GM06990 (cell line): Measurements from ENCODE around the gene PML.

Experiments used
- DNase-seq: peaks from one replicate; pipeline ENCODE4 v3.0.0-alpha.2; 2011; ENCODE audit not compliant: insufficient read length; ENCODE audit errors: extremely low read depth
- H3K27me3 ChIP-seq: replicated peaks from 2 replicates; pipeline ENCODE4 v1.6.0; 2011; ENCODE audit warnings: low read length; ENCODE audit not compliant: control insufficient read depth, insufficient read depth
- H3K36me3 ChIP-seq: 2 replicates; pipeline ENCODE4 v1.5.1; 2011; ENCODE audit warnings: low read length; ENCODE audit not compliant: control insufficient read depth, insufficient read depth
- H3K4me3 ChIP-seq: replicated peaks from 2 replicates; pipeline ENCODE4 v1.5.1; 2011; ENCODE audit warnings: low read depth, mild to moderate bottlenecking, control low read depth, low read length
- TF ChIP-seq, protein P1 (sequence below): IDR thresholded peaks from 2 replicates; pipeline ENCODE4 v1.5.1; 2011; ENCODE audit warnings: low read length, control low read depth, mild to moderate bottlenecking, inconsistent platforms; ENCODE audit not compliant: insufficient read depth, poor library complexity, severe bottlenecking

Gene PML

DNA sequence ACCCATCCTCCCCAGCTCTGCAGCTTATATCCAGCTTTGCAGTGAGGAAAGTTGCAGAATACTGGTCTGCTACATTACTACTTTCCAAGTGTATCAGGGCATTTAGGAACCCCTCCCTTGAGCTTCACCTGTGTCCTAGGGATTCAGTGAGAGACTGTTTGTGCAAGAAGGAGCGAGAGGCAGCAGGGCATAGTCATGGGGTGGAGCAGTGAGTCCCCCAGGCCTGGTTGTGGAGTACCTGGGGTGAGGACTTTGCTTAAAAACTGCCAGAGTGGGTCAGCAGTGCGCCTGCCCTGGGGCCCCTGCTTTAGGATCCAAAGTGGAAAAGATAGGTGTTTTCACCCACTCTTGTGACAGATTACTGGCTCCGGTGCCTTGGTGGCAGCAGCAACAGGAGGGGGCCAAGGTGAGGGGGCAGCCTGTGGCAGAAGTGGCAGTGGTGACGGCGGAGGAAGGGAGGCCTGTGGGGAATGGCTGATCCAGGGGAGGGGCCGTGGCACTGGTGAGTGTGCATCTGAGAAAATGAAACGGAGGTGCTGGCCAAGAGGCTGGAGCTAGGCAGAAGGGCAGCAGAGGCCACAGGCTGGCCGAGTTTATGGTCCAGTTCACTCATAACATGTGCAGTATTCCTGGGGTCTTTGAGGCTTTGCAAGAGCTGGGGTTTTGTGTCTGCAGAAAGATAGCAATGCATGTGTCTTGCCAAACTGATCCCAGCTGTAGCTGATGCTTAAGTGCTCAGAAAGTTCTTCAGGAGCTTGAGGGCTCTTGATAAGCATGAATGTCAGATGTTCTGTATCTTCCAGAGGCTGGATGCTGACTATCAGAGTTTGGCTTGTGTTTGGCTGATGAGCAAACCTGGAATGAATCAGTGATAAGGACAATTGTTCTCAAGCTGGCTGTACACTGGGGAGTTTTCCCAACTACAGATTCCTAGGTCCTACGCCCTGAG lies 44.5 kb downstream of the PML start:
- Histone ChIP-seq H3K4me3 (no peak overlapping the region), H3K27me3 (no peaks in the 10 kb centered on the region), H3K36me3 (peaks cover 25% of the 10 kb centered on the region)
- TF ChIP-seq, protein P1, sequence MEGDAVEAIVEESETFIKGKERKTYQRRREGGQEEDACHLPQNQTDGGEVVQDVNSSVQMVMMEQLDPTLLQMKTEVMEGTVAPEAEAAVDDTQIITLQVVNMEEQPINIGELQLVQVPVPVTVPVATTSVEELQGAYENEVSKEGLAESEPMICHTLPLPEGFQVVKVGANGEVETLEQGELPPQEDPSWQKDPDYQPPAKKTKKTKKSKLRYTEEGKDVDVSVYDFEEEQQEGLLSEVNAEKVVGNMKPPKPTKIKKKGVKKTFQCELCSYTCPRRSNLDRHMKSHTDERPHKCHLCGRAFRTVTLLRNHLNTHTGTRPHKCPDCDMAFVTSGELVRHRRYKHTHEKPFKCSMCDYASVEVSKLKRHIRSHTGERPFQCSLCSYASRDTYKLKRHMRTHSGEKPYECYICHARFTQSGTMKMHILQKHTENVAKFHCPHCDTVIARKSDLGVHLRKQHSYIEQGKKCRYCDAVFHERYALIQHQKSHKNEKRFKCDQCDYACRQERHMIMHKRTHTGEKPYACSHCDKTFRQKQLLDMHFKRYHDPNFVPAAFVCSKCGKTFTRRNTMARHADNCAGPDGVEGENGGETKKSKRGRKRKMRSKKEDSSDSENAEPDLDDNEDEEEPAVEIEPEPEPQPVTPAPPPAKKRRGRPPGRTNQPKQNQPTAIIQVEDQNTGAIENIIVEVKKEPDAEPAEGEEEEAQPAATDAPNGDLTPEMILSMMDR, result no peak
- DNase-seq, result no peak

DNA sequence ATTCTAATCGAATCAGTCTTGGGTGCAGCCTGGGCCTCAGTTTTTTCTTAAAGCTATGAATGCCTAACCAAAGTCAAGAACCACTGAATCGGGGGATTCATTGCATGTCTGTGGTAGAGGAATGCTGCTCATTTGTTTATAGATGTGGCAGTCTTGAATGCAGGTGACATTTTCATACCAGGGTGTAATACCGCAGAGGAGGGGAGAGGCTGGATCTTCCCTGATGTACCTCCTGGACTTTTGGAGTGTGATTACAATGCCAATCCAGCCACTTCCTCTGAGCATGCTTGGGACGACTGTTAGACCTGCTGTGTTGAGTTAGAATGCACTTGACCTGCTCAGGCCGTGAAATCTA lies 45.1 kb downstream of the PML start:
- Histone ChIP-seq H3K27me3 (no peaks in the 10 kb centered on the region), H3K4me3 (no peak overlapping the region), H3K36me3 (peaks cover 26% of the 10 kb centered on the region)
- TF ChIP-seq, protein P1, result no peak
- no peak for DNase-seq

DNA sequence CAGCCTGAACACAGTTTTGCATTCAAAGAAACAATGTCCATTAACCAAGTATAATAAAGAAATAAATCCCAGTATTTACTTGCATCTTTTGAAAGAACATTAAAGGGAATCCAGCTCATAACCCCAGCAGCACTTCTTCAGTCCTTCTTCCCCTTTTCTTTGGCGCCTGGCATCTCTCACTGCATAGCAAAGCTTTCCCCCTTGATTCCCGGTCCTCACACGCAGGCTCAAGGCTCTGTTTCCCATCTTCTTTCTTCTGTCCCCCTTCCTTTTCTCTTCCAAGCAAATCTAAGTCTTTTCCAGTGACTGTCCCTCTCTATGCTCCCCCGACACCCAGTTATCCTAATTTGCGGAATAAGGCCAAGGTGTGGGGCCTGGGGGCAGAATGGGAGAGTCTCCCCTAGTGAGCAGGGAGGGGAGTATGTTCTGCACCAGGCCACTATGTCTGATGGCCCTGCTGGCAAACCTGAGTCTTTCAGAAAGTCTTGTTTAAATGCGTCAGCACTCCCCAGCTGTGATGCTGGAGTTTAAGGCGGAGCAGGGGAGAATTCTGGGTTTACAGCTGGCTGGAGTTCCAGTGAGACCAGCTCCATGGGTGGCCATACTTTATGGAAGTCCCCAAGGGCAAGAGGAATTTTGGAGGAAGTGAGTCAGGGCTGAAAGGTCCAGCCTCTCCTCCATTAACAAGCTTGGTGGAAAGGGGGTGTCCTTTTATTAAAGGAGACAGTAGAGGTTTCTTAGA lies 45.8 kb downstream of the PML start:
- Histone ChIP-seq H3K4me3 (no peak overlapping the region), H3K36me3 (peaks cover 23% of the 10 kb centered on the region), H3K27me3 (no peaks in the 10 kb centered on the region)
- TF ChIP-seq, protein P1, result no peak
- DNase-seq, result no peak

DNA sequence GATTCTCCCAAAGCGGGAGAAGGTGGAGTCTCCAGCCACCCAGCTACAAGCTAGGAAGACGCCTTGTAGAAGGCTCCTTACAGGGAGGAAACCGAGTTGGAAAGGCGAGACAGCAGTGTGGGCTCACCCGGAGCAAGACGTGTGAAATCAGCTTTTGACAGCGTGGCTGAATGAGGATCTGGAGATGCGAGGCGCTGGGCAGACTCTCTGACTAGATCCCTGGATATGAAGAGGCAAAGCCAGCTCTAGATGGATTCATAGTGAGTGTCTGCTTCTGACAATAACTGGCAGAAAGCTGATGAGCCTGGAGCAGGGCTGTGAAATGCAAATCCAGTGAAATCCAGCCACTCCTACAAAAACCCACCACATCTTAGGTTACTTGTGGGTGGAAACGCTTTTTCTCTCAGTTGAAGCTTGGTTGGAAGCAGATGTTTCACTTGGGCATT lies 46.8 kb downstream of the PML start:
- TF ChIP-seq, protein P1, result no peak
- DNase-seq, result no peak
- H3K27me3 ChIP-seq, result no peaks in the 10 kb centered on the region
- H3K4me3 ChIP-seq, result no peak overlapping the region
- peaks cover 13% of the 10 kb centered on the region for H3K36me3 ChIP-seq

DNA sequence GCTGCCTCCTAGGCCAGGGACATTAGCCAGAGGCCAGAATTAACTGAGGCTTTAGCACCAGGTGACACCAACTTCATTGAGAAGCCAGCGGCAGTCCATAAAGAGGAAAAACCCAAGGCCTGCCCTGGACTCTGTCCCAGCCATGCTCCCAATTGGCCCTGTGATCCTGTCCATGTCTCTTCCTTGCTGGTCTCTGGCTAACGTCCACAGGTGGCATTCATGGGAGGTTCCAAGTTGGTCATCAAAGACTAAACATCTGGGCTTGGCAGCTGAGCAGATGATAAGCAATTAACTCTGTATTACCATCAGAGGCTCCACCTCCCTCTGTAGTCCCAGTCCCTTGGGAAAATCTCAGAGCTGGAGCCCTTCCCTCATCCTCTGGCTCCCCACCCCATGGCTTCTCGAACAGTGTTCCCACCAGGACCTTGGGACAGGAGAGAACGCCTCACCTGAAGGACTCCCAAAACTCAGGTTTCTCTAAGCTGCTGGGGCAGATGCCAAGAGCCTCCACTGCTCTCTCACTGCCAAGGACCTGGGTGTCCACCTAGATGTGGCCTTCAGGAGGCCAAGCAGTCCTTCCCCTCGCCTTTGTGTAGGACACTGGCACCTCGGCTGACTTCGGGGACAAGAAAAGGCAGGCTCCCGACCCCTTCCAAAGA lies 47.4 kb downstream of the PML start:
- TF ChIP-seq, protein P1, result no peak
- no peak for DNase-seq

More for the DNA sequence above, 47.4 kb downstream of the PML start:
- peaks cover 10% of the 10 kb centered on the region for H3K36me3 ChIP-seq
- H3K27me3 ChIP-seq, result no peaks in the 10 kb centered on the region
- no peak overlapping the region for H3K4me3 ChIP-seq
